HCT116 (cell line): Measurements from ENCODE around the gene FOXO6. TPM values are rescaled to one million over a fixed set of nuclear protein-coding genes. Genes with fewer than 3 reads are reported as not detected.
A peak's percentile ranks its signal among the peaks of the same experiment; 100 is the strongest.

Experiments used
- ATAC-seq: fragments of 200-7000 bp; cut with Tn5 transposase; 2 replicates; pipeline ENCODE4 v1.9.1; 2020; ENCODE audit warnings: mild to moderate bottlenecking, moderate library complexity
- BruUV-seq: library from RNA; stranded (reverse); fragments of 400-500 nt; replicated peaks from 2 replicates; lab custom pipeline; 2021; lab: Mats Ljungman, UMichigan
- CTCF ChIA-PET: fragments of 300-600 bp; sonication (Branson Sonifier 250); formaldehyde crosslinking; loops from one replicate; lab custom pipeline; 2021; ENCODE audit warnings: antibody characterized with exemption; lab: Charles Lee
- POLR2A ChIA-PET: fragments of 300-600, 350-600 bp; sonication (Branson Sonifier 250); formaldehyde crosslinking; loops from one replicate; lab custom pipeline; 2021; ENCODE audit warnings: antibody characterized with exemption; lab: Charles Lee
- RAD21 ChIA-PET, 2 experiments: fragments of 300-600 bp; sonication (Branson Sonifier 250); formaldehyde crosslinking; loops; one replicate each; lab custom pipeline; 2023; ENCODE audit warnings: low total read pairs in 2 of 2; ENCODE audit not compliant: uncharacterized antibody in 2 of 2, unreplicated experiment in 2 of 2, low non-redundant PET in 1 of 2; lab: Charles Lee
- DNase-seq: peaks from one replicate; pipeline ENCODE4 v3.0.0-alpha.2; 2010; ENCODE audit warnings: low read depth, low spot score
- H2AFZ ChIP-seq: fragments of 200-600 bp; shearing (Covaris generic), sonication (generic); 2 replicates; pipeline ENCODE4 v1.6.1; 2017; ENCODE audit warnings: low read depth, mixed run types, mixed read lengths, antibody characterized with exemption, low read length; ENCODE audit not compliant: poor library complexity, severe bottlenecking
- H3K27ac ChIP-seq: 2 replicates; pipeline ENCODE4 v1.5.1; 2012; ENCODE audit warnings: low read depth, low read length
- H3K27me3 ChIP-seq: fragments of 200-600 bp; sonication (generic); 2 replicates; pipeline ENCODE4 v1.6.1; 2016; ENCODE audit warnings: mixed run types, low read length, mixed read lengths; ENCODE audit not compliant: insufficient read depth
- H3K36me3 ChIP-seq, 2 experiments: fragments of 200-500 bp in 1 of 2; fragments of 200-600 bp in 1 of 2; sonication (Bioruptor generic) in 1 of 2; sonication (generic) in 1 of 2; 2 replicates each; pipeline versions ENCODE4 v1.5.1 to v1.6.1; 2014 to 2016; ENCODE audit warnings: low read length in 2 of 2, inconsistent platforms in 1 of 2, mixed read lengths in 1 of 2, mixed run types in 1 of 2; ENCODE audit not compliant: insufficient read depth in 2 of 2, control insufficient read depth in 1 of 2
- H3K4me1 ChIP-seq, 2 experiments: fragments of 200-600 bp in 1 of 2; sonication (generic) in 1 of 2; 2 replicates each; pipeline versions ENCODE4 v1.5.1 to v1.6.1; 2012 to 2017; ENCODE audit warnings: low read length in 2 of 2, inconsistent platforms in 1 of 2, mild to moderate bottlenecking in 1 of 2, mixed read lengths in 1 of 2, mixed run types in 1 of 2, moderate library complexity in 1 of 2; ENCODE audit not compliant: insufficient read depth in 2 of 2, control insufficient read depth in 1 of 2
- H3K4me2 ChIP-seq: fragments of 200-600 bp; sonication (generic); 2 replicates; pipeline ENCODE4 v1.6.1; 2017; ENCODE audit warnings: mixed run types, low read length, mixed read lengths
- H3K4me3 ChIP-seq, 2 experiments: fragments of 200-600 bp in 1 of 2; sonication (generic) in 1 of 2; replicated peaks in 1 of 2; 2 replicates each; pipeline ENCODE4 v1.5.1; 2011 to 2016; ENCODE audit warnings: low read length in 2 of 2, control low read depth in 1 of 2, low read depth in 1 of 2, mild to moderate bottlenecking in 1 of 2, mixed read lengths in 1 of 2, mixed run types in 1 of 2
- H3K79me2 ChIP-seq: fragments of 200-600 bp; sonication (generic); 2 replicates; pipeline ENCODE4 v1.6.1; 2017; ENCODE audit warnings: mild to moderate bottlenecking, mixed run types, low read length, moderate library complexity, mixed read lengths; ENCODE audit not compliant: insufficient read depth
- H3K9ac ChIP-seq: fragments of 200-600 bp; sonication (generic); 2 replicates; pipeline ENCODE4 v1.6.1; 2016; ENCODE audit warnings: low read length, mixed read lengths
- H3K9me2 ChIP-seq: fragments of 200-600 bp; sonication (generic), shearing (Covaris generic); 2 replicates; pipeline ENCODE4 v1.6.1; 2017; ENCODE audit warnings: mixed run types, mild to moderate bottlenecking, moderate library complexity; ENCODE audit not compliant: insufficient read depth
- H3K9me3 ChIP-seq, 2 experiments: fragments of 200-500 bp in 1 of 2; fragments of 200-600 bp in 1 of 2; sonication (Bioruptor generic) in 1 of 2; sonication (generic) in 1 of 2; 2 replicates each; pipeline ENCODE4 v1.6.1; 2014 to 2017; ENCODE audit warnings: low read length in 2 of 2, mixed read lengths in 2 of 2, inconsistent platforms in 1 of 2, low read depth in 1 of 2, mild to moderate bottlenecking in 1 of 2, mixed run types in 1 of 2, moderate library complexity in 1 of 2; ENCODE audit not compliant: control insufficient read depth in 1 of 2, insufficient read depth in 1 of 2
- H4K20me1 ChIP-seq: fragments of 200-600 bp; sonication (generic), shearing (Covaris generic); 2 replicates; pipeline ENCODE4 v1.6.1; 2017; ENCODE audit warnings: mixed run types, mild to moderate bottlenecking, moderate library complexity; ENCODE audit not compliant: insufficient read depth
- CBX3 ChIP-seq: IDR thresholded peaks from 2 replicates; pipeline ENCODE4 v1.6.1; 2012; ENCODE audit warnings: low read depth
- CEBPB ChIP-seq: IDR thresholded peaks from 2 replicates; pipeline ENCODE4 v1.6.1; 2012; ENCODE audit warnings: low read depth
- EGR1 ChIP-seq: IDR thresholded peaks from 2 replicates; pipeline ENCODE4 v1.6.1; 2012; ENCODE audit warnings: low read depth
- ELF1 ChIP-seq: IDR thresholded peaks from 2 replicates; pipeline ENCODE4 v1.6.1; 2012; ENCODE audit warnings: low read depth, borderline replicate concordance
- EZH2 ChIP-seq: fragments of 200-600 bp; sonication (generic); IDR thresholded peaks from 2 replicates; pipeline ENCODE4 v1.6.1; 2017; ENCODE audit warnings: antibody characterized with exemption, mixed run types
- EZH2phosphoT487 ChIP-seq: fragments of 200-600 bp; IDR thresholded peaks from 2 replicates; pipeline ENCODE4 v1.6.1; 2018; ENCODE audit warnings: antibody characterized with exemption, borderline replicate concordance
- FOSL1 ChIP-seq: IDR thresholded peaks from 2 replicates; pipeline ENCODE4 v1.6.1; 2012; ENCODE audit warnings: low read depth
- MAX ChIP-seq: IDR thresholded peaks from 2 replicates; pipeline ENCODE4 v1.6.1; 2012
- RAD21 ChIP-seq: IDR thresholded peaks from 2 replicates; pipeline ENCODE4 v1.6.1; 2012; ENCODE audit warnings: low read depth, mild to moderate bottlenecking
- SP1 ChIP-seq: IDR thresholded peaks from 2 replicates; pipeline ENCODE4 v1.6.1; 2012; ENCODE audit warnings: low read depth
- SRF ChIP-seq: IDR thresholded peaks from 2 replicates; pipeline ENCODE4 v1.6.1; 2012; ENCODE audit warnings: low read depth
- TCF7L2 ChIP-seq: IDR thresholded peaks from 2 replicates; pipeline ENCODE4 v1.7.0; 2011; ENCODE audit warnings: borderline replicate concordance, inconsistent platforms; ENCODE audit not compliant: insufficient read depth, insufficient read length; ENCODE audit errors: extremely low read depth
- ZFX ChIP-seq: fragments of 450-650 bp; IDR thresholded peaks from 2 replicates; pipeline ENCODE4 v1.6.1; 2017
- ZNF274 ChIP-seq: fragments of 200-500 bp; sonication (Bioruptor generic); IDR thresholded peaks from 2 replicates; pipeline ENCODE4 v1.6.1; 2014; ENCODE audit warnings: mild to moderate bottlenecking, low read depth, low read length, inconsistent platforms
- intact Hi-C: fragments of 100-400 bp; cut with micrococcal nuclease; formaldehyde crosslinking; loops from 2 replicates; pipeline ENCODE4 v1.10.0; 2022
- total RNA-seq: library from RNA; stranded (reverse); gene quantifications from one replicate; pipeline ENCODE4 v1.2.1, GENCODE V29; 2021; ENCODE audit not compliant: unreplicated experiment
- TF ChIP-seq, protein P1 (sequence below): IDR thresholded peaks from 2 replicates; pipeline ENCODE4 v1.6.1; 2012; ENCODE audit warnings: low read depth
- TF ChIP-seq, protein P2 (sequence below): IDR thresholded peaks from 2 replicates; pipeline ENCODE4 v1.6.1; 2012
- TF ChIP-seq, protein P3 (sequence below): IDR thresholded peaks from 2 replicates; pipeline ENCODE4 v1.6.1; 2011; ENCODE audit warnings: mild to moderate bottlenecking, low read length, moderate library complexity; ENCODE audit not compliant: insufficient replicate concordance; ENCODE audit errors: extremely low read depth

FOXO6 gene
- total RNA-seq, 1 experiment from 2014 or later: 7.0 TPM

- TF ChIP-seq RAD21 (peak; percentile 31; the same call in 1 of the 2 replicates), EZH2phosphoT487 (no peak), ELF1 (no peak), EZH2 (no peak)
Observed at GRCh38 chr1:41418857-41419583, 57.8 kb downstream of the FOXO6 start (continued).

GRCh38 chr1:41419584-41420295 is 58.5 kb downstream of the FOXO6 start:
- intact Hi-C loops: no loop called here
- H3K4me2 ChIP-seq: peak overlapping the region; percentile 58
- H3K4me3 ChIP-seq: no peak overlapping the region
- CTCF ChIA-PET: interaction anchor here (1.9 to 4.5 kb wide), 4 partner anchors 13 to 97 kb away, joined by 6 to 53 read pairs (median 10); partner anchors contain the start of gene FOXO6
- RAD21 ChIA-PET: interaction anchor here (1.1 to 2.4 kb wide), 4 partner anchors 13 to 97 kb away, joined by 3 to 10 read pairs (median 8); no protein-coding TSS in a partner anchor
- H3K9me2 ChIP-seq: no peaks in the 10 kb centered on the region
- H3K9me3 ChIP-seq: no peaks in the 10 kb centered on the region
- H3K27me3 ChIP-seq: no peaks in the 10 kb centered on the region
- H3K27ac ChIP-seq: no peak overlapping the region
- ATAC-seq (no peak), DNase-seq (no peak)
- TF ChIP-seq, protein P1, sequence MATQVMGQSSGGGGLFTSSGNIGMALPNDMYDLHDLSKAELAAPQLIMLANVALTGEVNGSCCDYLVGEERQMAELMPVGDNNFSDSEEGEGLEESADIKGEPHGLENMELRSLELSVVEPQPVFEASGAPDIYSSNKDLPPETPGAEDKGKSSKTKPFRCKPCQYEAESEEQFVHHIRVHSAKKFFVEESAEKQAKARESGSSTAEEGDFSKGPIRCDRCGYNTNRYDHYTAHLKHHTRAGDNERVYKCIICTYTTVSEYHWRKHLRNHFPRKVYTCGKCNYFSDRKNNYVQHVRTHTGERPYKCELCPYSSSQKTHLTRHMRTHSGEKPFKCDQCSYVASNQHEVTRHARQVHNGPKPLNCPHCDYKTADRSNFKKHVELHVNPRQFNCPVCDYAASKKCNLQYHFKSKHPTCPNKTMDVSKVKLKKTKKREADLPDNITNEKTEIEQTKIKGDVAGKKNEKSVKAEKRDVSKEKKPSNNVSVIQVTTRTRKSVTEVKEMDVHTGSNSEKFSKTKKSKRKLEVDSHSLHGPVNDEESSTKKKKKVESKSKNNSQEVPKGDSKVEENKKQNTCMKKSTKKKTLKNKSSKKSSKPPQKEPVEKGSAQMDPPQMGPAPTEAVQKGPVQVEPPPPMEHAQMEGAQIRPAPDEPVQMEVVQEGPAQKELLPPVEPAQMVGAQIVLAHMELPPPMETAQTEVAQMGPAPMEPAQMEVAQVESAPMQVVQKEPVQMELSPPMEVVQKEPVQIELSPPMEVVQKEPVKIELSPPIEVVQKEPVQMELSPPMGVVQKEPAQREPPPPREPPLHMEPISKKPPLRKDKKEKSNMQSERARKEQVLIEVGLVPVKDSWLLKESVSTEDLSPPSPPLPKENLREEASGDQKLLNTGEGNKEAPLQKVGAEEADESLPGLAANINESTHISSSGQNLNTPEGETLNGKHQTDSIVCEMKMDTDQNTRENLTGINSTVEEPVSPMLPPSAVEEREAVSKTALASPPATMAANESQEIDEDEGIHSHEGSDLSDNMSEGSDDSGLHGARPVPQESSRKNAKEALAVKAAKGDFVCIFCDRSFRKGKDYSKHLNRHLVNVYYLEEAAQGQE: no peak
- no peak for TF ChIP-seq SP1
- TF ChIP-seq, protein P2, sequence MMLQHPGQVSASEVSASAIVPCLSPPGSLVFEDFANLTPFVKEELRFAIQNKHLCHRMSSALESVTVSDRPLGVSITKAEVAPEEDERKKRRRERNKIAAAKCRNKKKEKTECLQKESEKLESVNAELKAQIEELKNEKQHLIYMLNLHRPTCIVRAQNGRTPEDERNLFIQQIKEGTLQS: no peak
- no peak for TF ChIP-seq RAD21
- TF ChIP-seq CEBPB: no peak
- no peak for TF ChIP-seq MAX
- TF ChIP-seq, protein P3, sequence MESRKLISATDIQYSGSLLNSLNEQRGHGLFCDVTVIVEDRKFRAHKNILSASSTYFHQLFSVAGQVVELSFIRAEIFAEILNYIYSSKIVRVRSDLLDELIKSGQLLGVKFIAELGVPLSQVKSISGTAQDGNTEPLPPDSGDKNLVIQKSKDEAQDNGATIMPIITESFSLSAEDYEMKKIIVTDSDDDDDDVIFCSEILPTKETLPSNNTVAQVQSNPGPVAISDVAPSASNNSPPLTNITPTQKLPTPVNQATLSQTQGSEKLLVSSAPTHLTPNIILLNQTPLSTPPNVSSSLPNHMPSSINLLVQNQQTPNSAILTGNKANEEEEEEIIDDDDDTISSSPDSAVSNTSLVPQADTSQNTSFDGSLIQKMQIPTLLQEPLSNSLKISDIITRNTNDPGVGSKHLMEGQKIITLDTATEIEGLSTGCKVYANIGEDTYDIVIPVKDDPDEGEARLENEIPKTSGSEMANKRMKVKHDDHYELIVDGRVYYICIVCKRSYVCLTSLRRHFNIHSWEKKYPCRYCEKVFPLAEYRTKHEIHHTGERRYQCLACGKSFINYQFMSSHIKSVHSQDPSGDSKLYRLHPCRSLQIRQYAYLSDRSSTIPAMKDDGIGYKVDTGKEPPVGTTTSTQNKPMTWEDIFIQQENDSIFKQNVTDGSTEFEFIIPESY: no peak
- TF ChIP-seq ZNF274: no peak
- TF ChIP-seq SRF: no peak
- TF ChIP-seq EZH2: no peak
- no peak for TF ChIP-seq TCF7L2
- no peak for TF ChIP-seq ELF1
- no peak for TF ChIP-seq EGR1
- TF ChIP-seq FOSL1: no peak
- no peak for TF ChIP-seq CBX3
- TF ChIP-seq ZFX: no peak
- no peak overlapping the region for H3K9ac ChIP-seq
- H3K4me1 ChIP-seq: peaks cover 18 to 49% of the 10 kb centered on the region in 2 experiments; a peak in 3 of 4 replicates
- no peaks in the 10 kb centered on the region for H3K79me2 ChIP-seq
- no peaks in the 10 kb centered on the region for H3K36me3 ChIP-seq
- H4K20me1 ChIP-seq: no peaks in the 10 kb centered on the region
- POLR2A ChIA-PET: no interaction called here
- no TSS peak for BruUV-seq
- H2AFZ ChIP-seq: no peak overlapping the region
